GM12878 (cell line): Measurements from ENCODE around the gene SEC31A. TPM values are rescaled to one million over a fixed set of nuclear protein-coding genes. Genes with fewer than 3 reads are reported as not detected.

Experiments
- ATAC-seq: fragments of 200-7000 bp; cut with Tn5 transposase; 3 replicates; pipeline ENCODE4 v1.9.1; 2020; ENCODE audit warnings: mild to moderate bottlenecking, moderate library complexity
- BruUV-seq: library from RNA; stranded (reverse); fragments of 400-500 nt; replicated peaks from 2 replicates; lab custom pipeline; 2021; lab: Mats Ljungman, UMichigan
- CTCF ChIA-PET: fragments of 300-600 bp; sonication (Branson Sonifier 250); formaldehyde crosslinking; extraction: SDS; loops from one replicate; lab custom pipeline; 2021; ENCODE audit warnings: inconsistent platforms; lab: Yijun Ruan, JAX
- POLR2A ChIA-PET: fragments of 350-600 bp; formaldehyde crosslinking; extraction: SDS; loops from one replicate; lab custom pipeline; 2021; ENCODE audit warnings: inconsistent platforms; lab: Charles Lee
- RAD21 ChIA-PET: fragments of 300-600 bp; sonication (Branson Sonifier 250); formaldehyde crosslinking; loops from one replicate; lab custom pipeline; 2023; ENCODE audit warnings: antibody characterized with exemption; ENCODE audit not compliant: unreplicated experiment; lab: Charles Lee
- SMC1A ChIA-PET: fragments of 300-600 bp; sonication (Branson Sonifier 250); formaldehyde crosslinking; loops from one replicate; lab custom pipeline; 2023; ENCODE audit not compliant: unreplicated experiment, uncharacterized antibody; lab: Charles Lee
- DNase-seq: peaks from one replicate; pipeline ENCODE4 v3.0.0-alpha.2; 2011; ENCODE audit warnings: low read depth, low spot score
- FAIRE-seq: peaks from 3 replicates; lab custom pipeline; 2011; peaks lifted over from hg19 to GRCh38; lab: Jason Lieb, UNC
- H2AFZ ChIP-seq: 2 replicates; pipeline ENCODE4 v1.6.0; 2011; ENCODE audit warnings: low read depth, low read length, control low read depth; ENCODE audit not compliant: control insufficient read depth
- H3K27ac ChIP-seq: 2 replicates; pipeline ENCODE4 v1.5.1; 2011; ENCODE audit warnings: control low read depth; ENCODE audit not compliant: control insufficient read depth, insufficient read depth
- H3K27me3 ChIP-seq, 2 experiments: replicated peaks in 1 of 2; 2 replicates each; pipeline versions ENCODE4 v1.6.0 to v1.6.1; 2011; ENCODE audit warnings: low read length in 1 of 2; ENCODE audit not compliant: control insufficient read depth in 2 of 2, insufficient read depth in 2 of 2
- H3K36me3 ChIP-seq, 2 experiments: 2 replicates each; pipeline ENCODE4 v1.5.1; 2011; ENCODE audit warnings: low read length in 1 of 2; ENCODE audit not compliant: control insufficient read depth in 2 of 2, insufficient read depth in 2 of 2
- H3K4me1 ChIP-seq: 2 replicates; pipeline ENCODE4 v1.6.1; 2011; ENCODE audit warnings: mild to moderate bottlenecking, low read length, moderate library complexity, mixed read lengths; ENCODE audit not compliant: control insufficient read depth, insufficient read depth
- H3K4me2 ChIP-seq: 2 replicates; pipeline ENCODE4 v1.6.0; 2011; ENCODE audit warnings: control low read depth; ENCODE audit not compliant: control insufficient read depth, insufficient read depth
- H3K4me3 ChIP-seq: fragments of 200-600 bp; sonication (generic); 2 replicates; pipeline ENCODE4 v1.5.1; 2016
- H3K79me2 ChIP-seq: 2 replicates; pipeline ENCODE4 v1.6.0; 2011; ENCODE audit warnings: low read length; ENCODE audit not compliant: control insufficient read depth, insufficient read depth
- H3K9ac ChIP-seq: 2 replicates; pipeline ENCODE4 v1.8.0; 2011; ENCODE audit warnings: low read length, control low read depth, mixed read lengths; ENCODE audit not compliant: control insufficient read depth, insufficient read depth
- H3K9me3 ChIP-seq: replicated peaks from 3 replicates; pipeline ENCODE4 v1.5.1; 2011; ENCODE audit warnings: mild to moderate bottlenecking, low read length; ENCODE audit not compliant: control insufficient read depth, insufficient read depth
- H4K20me1 ChIP-seq: 2 replicates; pipeline ENCODE4 v1.6.0; 2011; ENCODE audit not compliant: control insufficient read depth, insufficient read depth
- ASH2L ChIP-seq: fragments of 300-600, 200-600 bp; sonication (generic); IDR thresholded peaks from 2 replicates; pipeline ENCODE4 v1.6.1; 2017; ENCODE audit warnings: low read depth, mild to moderate bottlenecking, borderline replicate concordance
- BMI1 ChIP-seq: fragments of 450-650 bp; IDR thresholded peaks from 2 replicates; pipeline ENCODE4 v1.6.1; 2016; ENCODE audit warnings: mild to moderate bottlenecking, moderate library complexity, borderline replicate concordance
- CHD4 ChIP-seq: fragments of 200-600 bp; sonication (generic); IDR thresholded peaks from 2 replicates; pipeline ENCODE4 v1.6.1; 2016; ENCODE audit warnings: mild to moderate bottlenecking
- EZH2 ChIP-seq: IDR thresholded peaks from 2 replicates; pipeline ENCODE4 v1.6.1; 2012; ENCODE audit warnings: low read depth, mild to moderate bottlenecking, control low read depth, inconsistent platforms, low read length, borderline replicate concordance; ENCODE audit not compliant: control insufficient read depth
- IKZF2 ChIP-seq, 2 experiments: fragments of 450-650 bp; IDR thresholded peaks; 2 replicates each; pipeline ENCODE4 v1.6.1; 2017; ENCODE audit warnings: mild to moderate bottlenecking in 2 of 2, moderate library complexity in 2 of 2
- JUNB ChIP-seq: IDR thresholded peaks from 2 replicates; pipeline ENCODE4 v1.6.1; 2016; ENCODE audit warnings: antibody characterized with exemption, mild to moderate bottlenecking
- KDM1A ChIP-seq: fragments of 200-600 bp; sonication (generic); IDR thresholded peaks from 2 replicates; pipeline ENCODE4 v1.6.1; 2016; ENCODE audit warnings: borderline replicate concordance
- MTA2 ChIP-seq: fragments of 450-650 bp; IDR thresholded peaks from 2 replicates; pipeline ENCODE4 v1.6.1; 2016; ENCODE audit warnings: low read depth, mild to moderate bottlenecking, moderate library complexity
- NR2C1 ChIP-seq: fragments of 450-650 bp; IDR thresholded peaks from 2 replicates; pipeline ENCODE4 v1.6.1; 2017; ENCODE audit warnings: antibody characterized with exemption, mild to moderate bottlenecking, moderate library complexity
- PBX3 ChIP-seq: IDR thresholded peaks from 2 replicates; pipeline ENCODE4 v1.6.1; 2011; ENCODE audit warnings: mild to moderate bottlenecking, low read depth, low read length, moderate library complexity; ENCODE audit not compliant: insufficient replicate concordance
- RAD51 ChIP-seq: fragments of 450-650 bp; IDR thresholded peaks from 2 replicates; pipeline ENCODE4 v1.6.1; 2016; ENCODE audit warnings: moderate library complexity, mild to moderate bottlenecking, inconsistent platforms
- SMAD1 ChIP-seq: fragments of 450-650 bp; IDR thresholded peaks from 2 replicates; pipeline ENCODE4 v1.6.1; 2018; ENCODE audit warnings: mild to moderate bottlenecking, low read depth; ENCODE audit not compliant: partially characterized antibody
- TCF12 ChIP-seq: IDR thresholded peaks from 2 replicates; pipeline ENCODE4 v1.6.1; 2011; ENCODE audit warnings: low read depth, mild to moderate bottlenecking, low read length
- ZNF207 ChIP-seq: fragments of 450-650 bp; IDR thresholded peaks from 2 replicates; pipeline ENCODE4 v1.6.1; 2014; ENCODE audit warnings: antibody characterized with exemption, mild to moderate bottlenecking, borderline replicate concordance
- WGBS: methylation state at CpG from one replicate; pipeline ENCODE4 v1.1.6; 2016; ENCODE audit warnings: low lambda C conversion rate; ENCODE audit not compliant: insufficient replicate concordance, insufficient coverage; ENCODE audit errors: missing lambda C conversion rate; 5-methylcytosine and 5-hydroxymethylcytosine counted together
- in situ Hi-C: fragments of 300-500 bp; cut with MboI; formaldehyde crosslinking; loops from 9 replicates; pipeline ENCODE4 v1.14.3; 2018; ENCODE audit warnings: mixed read lengths
- intact Hi-C: fragments of 100-400 bp; cut with micrococcal nuclease; formaldehyde crosslinking; loops from one replicate; pipeline ENCODE4 v1.14.2; 2022; ENCODE audit not compliant: unreplicated experiment
- polyA plus RNA-seq, 11 experiments: library from polyadenylated mRNA; depleted of rRNA in 4 of 11; unstranded in 6 of 11; stranded (reverse) in 5 of 11; fragments of >200 nt; fragmentation: Nextera tagmentation in 4 of 11; fragmentation: Illumina TruSeq in 1 of 11; extraction: Ambion mirVana in 4 of 11; extraction: Trizol in 1 of 11; gene quantifications; 1 replicate in 1 of 11; 2 replicates in 10 of 11; pipeline versions ENCODE4 v1.2.1 to v1.2.3, GENCODE V29; 2011 to 2016; ENCODE audit warnings: inconsistent platforms in 2 of 11, missing spikeins in 2 of 11, low read depth in 1 of 11
- total RNA-seq, 4 experiments: library from RNA; depleted of rRNA in 3 of 4; stranded (reverse); fragments of >200 nt in 3 of 4; fragmentation: Illumina TruSeq in 1 of 4; extraction: Trizol in 1 of 4; gene quantifications; 2 replicates each; pipeline versions ENCODE4 v1.2.1 to v1.2.3, GENCODE V29; 2013 to 2021

Gene SEC31A
- total and polyA plus RNA-seq, 10 of the 15 experiments (the other 5 are each of a cell fraction or from before 2014, with no cell fraction given) = 74.6 to 171 (median 129) TPM

DNA sequence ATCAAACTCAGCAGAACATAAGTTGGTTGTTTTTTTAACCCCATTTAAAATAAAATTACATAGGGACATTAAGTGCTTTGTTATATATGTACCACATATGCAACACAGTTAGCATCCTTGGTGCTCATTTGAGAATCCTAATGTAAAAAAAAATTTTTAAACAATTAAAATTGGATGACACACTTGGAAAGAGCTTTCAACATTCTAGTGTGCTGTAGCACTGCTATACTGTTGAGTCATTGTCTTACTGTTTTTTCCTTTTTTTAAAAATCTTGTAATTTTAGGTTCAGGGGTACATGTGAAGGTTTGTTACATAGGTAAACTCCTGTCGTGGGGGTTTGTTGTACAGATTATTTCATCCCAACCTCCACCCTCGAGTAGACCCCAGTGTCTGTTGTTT, 22.4 kb upstream of the SEC31A start:
- Histone ChIP-seq H3K4me3 (no peak overlapping the region), H3K4me2 (no peak overlapping the region), H3K9ac (no peak overlapping the region), H3K4me1 (no peaks in the 10 kb centered on the region), H2AFZ (no peak overlapping the region), H3K36me3 (peaks cover 0 to 3% of the 10 kb centered on the region in 2 experiments; a peak in 3 of 4 replicates), H3K79me2 (no peaks in the 10 kb centered on the region), H4K20me1 (no peaks in the 10 kb centered on the region), H3K27me3 (no peaks in the 10 kb centered on the region), H3K27ac (no peak overlapping the region), H3K9me3 (no peaks in the 10 kb centered on the region)
- intact Hi-C loops (no loop called here), in situ Hi-C loops (no loop called here)
- no peak for DNase-seq
- BruUV-seq = no TSS peak
- ChIA-PET SMC1A (interaction anchor here (1.3 to 1.4 kb wide), 2 partner anchors 11 to 26 kb away, joined by 3 read pairs; no protein-coding TSS in a partner anchor), POLR2A (no interaction called here), CTCF (no interaction called here), RAD21 (no interaction called here)
- no peak for FAIRE-seq
- ATAC-seq = no peak
- WGBS = 40% methylated on average over 2 of the region's 2 CpGs
- TF ChIP-seq MTA2 = no peak
- no peak for TF ChIP-seq NR2C1
- TF ChIP-seq TCF12 = no peak
- TF ChIP-seq KDM1A = no peak
- TF ChIP-seq PBX3 = no peak
- TF ChIP-seq EZH2 = no peak
- no peak for TF ChIP-seq RAD51
- no peak for TF ChIP-seq ASH2L
- TF ChIP-seq IKZF2 (IDR thresholded peaks at IDR 0.05) = no peak
- TF ChIP-seq SMAD1 = no peak
- TF ChIP-seq JUNB = no peak
- no peak for TF ChIP-seq ZNF207
- no peak for TF ChIP-seq CHD4
- no peak for TF ChIP-seq BMI1
